ENCODE results near the gene CEP41.

Gene CEP41

GRCh38 chr7:130415006-130415405 lies 25.8 kb downstream of the CEP41 start:
- no peak for DNase-seq

GRCh38 chr7:130413201-130413600 lies 27.6 kb downstream of the CEP41 start:
- DNase-seq: no peak

DNA sequence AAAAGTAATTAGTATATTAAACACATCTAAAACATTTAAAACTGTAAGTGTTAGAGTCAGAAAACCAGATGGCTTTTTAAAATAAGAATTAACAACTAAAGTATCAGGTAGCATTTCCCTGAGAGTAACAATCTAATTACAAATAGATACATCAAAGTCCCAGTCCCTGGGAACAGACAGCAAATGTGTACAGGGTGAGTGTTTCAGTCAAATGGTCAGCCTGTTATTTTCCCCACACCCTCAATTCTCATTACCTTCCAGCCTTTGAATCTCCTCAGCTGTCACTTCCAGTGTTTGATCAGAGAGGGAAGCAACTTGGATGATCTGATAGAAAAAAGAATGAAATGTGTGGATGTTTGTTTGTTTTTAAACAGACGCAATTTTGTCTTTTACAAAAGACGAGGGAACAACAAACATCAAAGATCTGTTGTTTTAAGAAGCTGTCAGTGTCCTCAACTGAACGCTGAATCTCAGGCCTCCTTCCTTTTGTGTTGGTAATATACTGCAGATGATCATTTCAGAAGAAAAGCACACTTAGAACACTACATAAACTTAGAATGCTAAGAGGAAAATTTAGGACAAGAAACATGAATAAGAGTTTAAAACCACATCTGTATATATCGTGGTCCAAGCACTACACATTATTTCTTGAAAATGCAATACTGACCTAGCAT lies 29.8 kb downstream of the CEP41 start:
- no peak for DNase-seq

GRCh38 chr7:130409712-130410072 lies 31.1 kb downstream of the CEP41 start:
- no peak for DNase-seq

GRCh38 chr7:130409067-130409711 lies 31.6 kb downstream of the CEP41 start:
- no peak for DNase-seq

GRCh38 chr7:130405003-130405402 lies 35.8 kb downstream of the CEP41 start:
- no peak for DNase-seq

GRCh38 chr7:130401578-130401977 lies 39.2 kb downstream of the CEP41 start:
- no peak for DNase-seq

GRCh38 chr7:130401101-130401500 lies 39.7 kb downstream of the CEP41 start:
- DNase-seq: no peak

- DNase-seq: no peak
These were observed 40.7 kb downstream of the CEP41 start for GRCh38 chr7:130400120-130400572.

GRCh38 chr7:130398526-130399090 lies 42.2 kb downstream of the CEP41 start:
- no peak for DNase-seq

GRCh38 chr7:130397758-130398073 lies 43.1 kb downstream of the CEP41 start:
- DNase-seq: no peak

- DNase-seq: no peak
These were observed 43.6 kb downstream of the CEP41 start for GRCh38 chr7:130397051-130397757.

GRCh38 chr7:130396109-130396508 lies 44.7 kb downstream of the CEP41 start:
- DNase-seq: no peak

DNA sequence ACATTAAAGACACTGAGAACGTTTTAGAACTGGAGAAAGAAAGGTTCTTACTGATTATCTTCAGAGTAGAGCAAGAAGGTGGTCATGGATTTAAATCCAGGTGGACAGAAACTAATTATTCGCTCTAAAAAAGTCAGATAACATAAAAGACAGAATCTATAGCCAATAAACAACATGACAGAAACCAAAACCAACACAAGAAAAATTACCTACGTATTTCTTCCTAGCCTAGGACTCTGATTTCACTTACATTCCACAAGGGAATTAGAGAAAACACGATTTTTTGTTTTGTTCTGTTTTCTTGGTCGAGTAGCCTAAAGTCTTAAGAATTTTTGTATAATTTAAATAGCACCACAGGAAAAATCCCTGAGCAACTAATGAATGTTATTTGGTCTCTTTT lies 45.4 kb downstream of the CEP41 start:
- DNase-seq: no peak

GRCh38 chr7:130394421-130395195 lies 46.2 kb downstream of the CEP41 start:
- DNase-seq: no peak

DNA sequence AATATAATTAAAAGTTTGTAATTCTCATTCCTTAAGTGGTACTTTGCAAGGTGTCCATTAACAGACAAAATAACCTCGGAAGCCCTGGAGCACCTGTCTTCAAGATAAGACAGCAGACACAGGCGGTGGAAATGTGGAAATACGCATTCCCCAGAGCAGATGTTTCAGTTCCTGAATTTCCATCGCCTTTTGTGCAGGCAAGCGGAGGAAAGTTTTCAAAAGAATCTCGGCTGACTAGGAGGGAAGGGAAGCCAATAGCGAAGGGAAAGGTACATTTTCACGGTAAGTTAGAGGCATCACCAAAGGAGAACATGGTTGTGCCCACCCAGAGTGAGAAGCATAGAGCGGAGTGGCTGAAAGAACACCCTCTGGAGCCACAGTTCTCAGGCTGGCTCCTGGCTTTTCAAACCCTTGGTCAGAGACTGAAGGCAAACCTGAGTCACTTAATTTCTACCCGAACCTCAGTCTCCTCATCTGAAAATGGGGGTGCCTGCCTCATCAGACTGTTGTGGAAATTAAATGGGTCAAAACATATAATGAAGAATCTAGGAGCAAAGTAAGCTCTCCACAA lies 46.9 kb downstream of the CEP41 start:
- no peak for DNase-seq

DNA sequence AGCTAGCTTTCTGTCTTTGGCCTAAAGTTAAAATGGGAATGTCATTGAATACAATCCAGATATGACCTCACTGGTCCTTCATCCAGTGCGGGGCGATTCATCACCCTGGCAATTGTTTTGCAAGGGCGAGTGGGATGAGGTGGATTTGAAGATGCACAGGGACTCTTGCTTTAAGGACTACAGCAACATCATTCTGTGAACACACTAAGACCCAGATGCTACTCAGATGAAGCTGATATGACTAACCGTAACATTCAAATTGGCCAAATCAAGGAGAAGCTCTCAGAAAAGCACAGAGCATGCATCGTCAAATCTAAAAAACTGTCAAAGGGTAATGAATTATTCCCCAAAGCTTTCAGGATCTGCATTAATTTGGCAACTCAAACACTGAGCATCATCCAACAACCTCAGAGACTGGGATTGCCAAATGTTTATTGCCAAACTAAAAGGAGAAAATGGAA lies 47.7 kb downstream of the CEP41 start:
- no peak for DNase-seq

- DNase-seq: no peak
These were observed 50.3 kb downstream of the CEP41 start for GRCh38 chr7:130390486-130390885.

DNA sequence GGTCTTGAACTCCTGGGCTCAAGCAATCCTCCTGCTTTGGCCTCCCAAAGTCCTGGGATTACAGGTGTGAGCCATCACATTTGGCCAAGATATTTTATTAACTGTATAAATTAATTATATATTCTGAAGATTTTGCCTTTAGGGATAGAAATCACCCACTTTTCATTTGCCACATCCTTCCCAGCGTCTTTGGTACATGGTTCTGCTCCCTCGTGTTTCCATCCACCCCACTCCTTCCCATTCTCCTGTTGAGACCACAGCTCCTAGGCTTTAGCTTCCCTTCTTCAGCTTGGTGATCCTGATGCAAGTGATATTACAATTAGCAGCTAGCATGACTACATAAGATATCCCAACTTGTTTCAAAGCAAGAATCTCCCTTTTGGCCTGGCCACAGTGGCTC lies 52.1 kb downstream of the CEP41 start:
- DNase-seq: no peak

DNA sequence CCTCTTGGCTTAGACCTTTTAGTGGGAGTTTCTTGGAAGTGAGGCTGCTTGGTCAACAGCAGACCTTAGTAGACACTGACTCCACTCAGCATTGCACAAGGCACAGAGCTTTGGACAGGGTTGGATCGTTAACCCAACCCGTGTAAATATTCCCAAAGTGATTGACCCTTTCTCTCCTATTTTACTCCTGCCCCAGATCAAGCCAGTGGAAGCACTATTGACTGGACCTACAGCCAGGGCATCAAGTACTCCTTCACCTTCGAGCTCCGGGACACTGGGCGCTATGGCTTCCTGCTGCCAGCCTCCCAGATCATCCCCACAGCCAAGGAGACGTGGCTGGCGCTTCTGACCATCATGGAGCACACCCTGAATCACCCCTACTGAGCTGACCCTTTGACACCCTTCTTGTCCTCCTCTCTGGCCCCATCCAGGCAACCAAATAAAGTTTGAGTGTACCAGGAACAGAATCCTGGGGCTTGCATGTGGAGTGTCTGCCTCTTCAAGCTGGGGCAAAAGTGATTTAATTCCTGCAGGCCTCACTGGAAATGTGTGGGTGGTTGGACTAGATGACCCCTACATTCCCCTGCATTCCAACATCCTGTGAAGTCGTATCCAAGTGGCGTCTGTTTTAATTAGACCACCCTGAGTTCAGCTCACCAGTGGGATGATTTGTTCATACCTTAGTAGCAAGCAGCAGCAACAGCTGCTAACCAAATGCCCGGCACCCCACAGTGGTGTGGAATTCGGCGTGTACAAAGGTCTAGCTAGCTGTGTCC lies 53.0 kb downstream of the CEP41 start:
- DNase-seq: no peak

GRCh38 chr7:130387306-130387627 lies 53.5 kb downstream of the CEP41 start:
- DNase-seq: no peak

- no peak for DNase-seq
These were observed 53.9 kb downstream of the CEP41 start for GRCh38 chr7:130386876-130387275.

Data from activated CD4-positive, alpha-beta T cell treated with anti-CD3 and anti-CD28 coated beads, Interleukin-2, amount 50 U/mL, for 1 hour (primary cell).